ENCODE results near the gene SMYD3.

GRCh38 chr1:245871915-245872314, 635.2 kb downstream of the SMYD3 start:
- TF ChIP-seq, protein P1, sequence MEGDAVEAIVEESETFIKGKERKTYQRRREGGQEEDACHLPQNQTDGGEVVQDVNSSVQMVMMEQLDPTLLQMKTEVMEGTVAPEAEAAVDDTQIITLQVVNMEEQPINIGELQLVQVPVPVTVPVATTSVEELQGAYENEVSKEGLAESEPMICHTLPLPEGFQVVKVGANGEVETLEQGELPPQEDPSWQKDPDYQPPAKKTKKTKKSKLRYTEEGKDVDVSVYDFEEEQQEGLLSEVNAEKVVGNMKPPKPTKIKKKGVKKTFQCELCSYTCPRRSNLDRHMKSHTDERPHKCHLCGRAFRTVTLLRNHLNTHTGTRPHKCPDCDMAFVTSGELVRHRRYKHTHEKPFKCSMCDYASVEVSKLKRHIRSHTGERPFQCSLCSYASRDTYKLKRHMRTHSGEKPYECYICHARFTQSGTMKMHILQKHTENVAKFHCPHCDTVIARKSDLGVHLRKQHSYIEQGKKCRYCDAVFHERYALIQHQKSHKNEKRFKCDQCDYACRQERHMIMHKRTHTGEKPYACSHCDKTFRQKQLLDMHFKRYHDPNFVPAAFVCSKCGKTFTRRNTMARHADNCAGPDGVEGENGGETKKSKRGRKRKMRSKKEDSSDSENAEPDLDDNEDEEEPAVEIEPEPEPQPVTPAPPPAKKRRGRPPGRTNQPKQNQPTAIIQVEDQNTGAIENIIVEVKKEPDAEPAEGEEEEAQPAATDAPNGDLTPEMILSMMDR (conservative IDR thresholded peaks at IDR 0.05 in 1 of 2, IDR thresholded peaks at IDR 0.05 in 1 of 2; ENCODE audit: low read depth in 1 of 2, low read length in 2 of 2): no peak
- no peak for TF ChIP-seq EZH2 (IDR thresholded peaks at IDR 0.05; ENCODE audit: low read length, missing control alignments)
